HepG2 (cell line): Measurements from ENCODE around the gene G0S2.

Source experiments
- ATF1 ChIP-seq: IDR thresholded peaks from 2 replicates; pipeline ENCODE4 v1.6.1; 2016; ENCODE audit warnings: mild to moderate bottlenecking, control low read depth
- ELF1 ChIP-seq: sonication (generic); formaldehyde crosslinking; IDR thresholded peaks from 2 replicates; pipeline ENCODE4 v1.4.0; 2020; ENCODE audit warnings: missing genetic modification reagents
- EP300 ChIP-seq, 3 experiments: sonication (generic) in 1 of 3; formaldehyde crosslinking in 1 of 3; IDR thresholded peaks; 2 replicates each; pipeline versions ENCODE4 v1.5.1 to v1.6.1; 2011 to 2020; ENCODE audit warnings: low read depth in 2 of 3, low read length in 2 of 3, borderline replicate concordance in 1 of 3, improper control_type of control experiment in 1 of 3, mild to moderate bottlenecking in 1 of 3, missing genetic modification reagents in 1 of 3, moderate library complexity in 1 of 3
- HDAC1 ChIP-seq: sonication (generic); formaldehyde crosslinking; IDR thresholded peaks from 2 replicates; pipeline ENCODE4 v1.5.1; 2020; ENCODE audit warnings: mild to moderate bottlenecking, missing genetic modification reagents
- NR1H2 ChIP-seq: sonication (generic); formaldehyde crosslinking; IDR thresholded peaks from 2 replicates; pipeline ENCODE4 v1.8.1; 2022; ENCODE audit warnings: low read depth, missing genetic modification reagents, borderline replicate concordance
- POLR2A ChIP-seq, 2 experiments: IDR thresholded peaks; 2 replicates each; pipeline ENCODE4 v1.6.1; 2011; ENCODE audit warnings: low read depth in 2 of 2, low read length in 2 of 2, mild to moderate bottlenecking in 1 of 2, moderate library complexity in 1 of 2; ENCODE audit not compliant: insufficient read depth in 1 of 2
- POLR2AphosphoS5 ChIP-seq: IDR thresholded peaks from 2 replicates; pipeline ENCODE4 v1.6.1; 2012; ENCODE audit warnings: low read depth, low read length
- ZNF205 ChIP-seq: IDR thresholded peaks from 2 replicates; pipeline ENCODE4 v1.6.1; 2018; ENCODE audit warnings: missing biosample characterization, missing genetic modification reagents
- ZNF33B ChIP-seq: sonication (generic); formaldehyde crosslinking; IDR thresholded peaks from 2 replicates; pipeline ENCODE4 v1.5.1; 2020; ENCODE audit warnings: mild to moderate bottlenecking, missing genetic modification reagents
- TF ChIP-seq, protein P1 (sequence below): sonication (generic); formaldehyde crosslinking; IDR thresholded peaks from 2 replicates; pipeline ENCODE4 v1.5.0; 2020; ENCODE audit warnings: mild to moderate bottlenecking, missing genetic modification reagents, moderate library complexity

DNA sequence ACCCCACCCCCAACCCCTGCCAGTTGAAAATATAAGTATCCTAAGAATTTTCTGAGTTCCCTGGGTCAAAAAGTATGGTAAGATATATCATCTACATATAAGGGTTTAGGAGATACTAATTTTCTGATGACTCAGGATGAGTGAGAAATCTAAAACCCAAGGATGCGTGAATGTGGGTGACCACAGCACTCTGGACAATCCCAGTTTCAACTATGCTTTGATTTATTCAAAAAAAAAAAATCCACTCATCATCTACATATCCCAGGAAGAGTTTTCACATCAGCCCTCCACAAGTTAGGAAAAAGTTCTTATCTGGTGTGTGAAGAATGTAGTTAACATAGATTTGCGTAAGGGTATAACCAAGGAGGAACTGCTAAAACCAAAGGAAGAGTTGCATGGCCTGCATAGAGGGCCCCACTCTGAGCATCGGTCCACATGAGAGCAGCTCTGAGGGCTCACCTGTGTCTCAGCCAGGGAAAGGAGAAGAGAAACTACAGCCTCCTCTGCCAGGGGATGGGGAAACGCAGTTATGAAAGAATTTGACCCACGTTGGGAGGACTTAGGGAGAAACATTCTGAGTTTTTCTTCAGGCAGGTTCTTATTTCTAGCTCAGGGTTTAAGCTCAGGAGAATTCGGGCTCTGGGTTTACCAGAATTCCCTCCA, 41.7 kb upstream of the G0S2 start:
- TF ChIP-seq, protein P1, sequence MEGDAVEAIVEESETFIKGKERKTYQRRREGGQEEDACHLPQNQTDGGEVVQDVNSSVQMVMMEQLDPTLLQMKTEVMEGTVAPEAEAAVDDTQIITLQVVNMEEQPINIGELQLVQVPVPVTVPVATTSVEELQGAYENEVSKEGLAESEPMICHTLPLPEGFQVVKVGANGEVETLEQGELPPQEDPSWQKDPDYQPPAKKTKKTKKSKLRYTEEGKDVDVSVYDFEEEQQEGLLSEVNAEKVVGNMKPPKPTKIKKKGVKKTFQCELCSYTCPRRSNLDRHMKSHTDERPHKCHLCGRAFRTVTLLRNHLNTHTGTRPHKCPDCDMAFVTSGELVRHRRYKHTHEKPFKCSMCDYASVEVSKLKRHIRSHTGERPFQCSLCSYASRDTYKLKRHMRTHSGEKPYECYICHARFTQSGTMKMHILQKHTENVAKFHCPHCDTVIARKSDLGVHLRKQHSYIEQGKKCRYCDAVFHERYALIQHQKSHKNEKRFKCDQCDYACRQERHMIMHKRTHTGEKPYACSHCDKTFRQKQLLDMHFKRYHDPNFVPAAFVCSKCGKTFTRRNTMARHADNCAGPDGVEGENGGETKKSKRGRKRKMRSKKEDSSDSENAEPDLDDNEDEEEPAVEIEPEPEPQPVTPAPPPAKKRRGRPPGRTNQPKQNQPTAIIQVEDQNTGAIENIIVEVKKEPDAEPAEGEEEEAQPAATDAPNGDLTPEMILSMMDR (CRISPR knock-in tag): no peak
- TF ChIP-seq ZNF33B (no peak), ATF1 (CRISPR knock-in tag) (no peak), POLR2AphosphoS5 (no peak), NR1H2 (CRISPR knock-in tag) (no peak), EP300 (IDR thresholded peaks at IDR 0.05; ENCODE audit: low read depth in 2 of 2, low read length in 2 of 2) (no peak), EP300 (CRISPR knock-in tag; IDR thresholded peaks at IDR 0.05; ENCODE audit: borderline replicate concordance) (no peak), ELF1 (CRISPR knock-in tag) (no peak), ZNF205 (CRISPR knock-in tag) (no peak), POLR2A (IDR thresholded peaks at IDR 0.05; ENCODE audit: insufficient read depth in 1 of 2, low read depth in 2 of 2, low read length in 2 of 2) (no peak), HDAC1 (CRISPR knock-in tag) (no peak)
